Immature natural killer cell (primary cell): ENCODE results near the gene TMEM167B. TPM values are rescaled to one million over a fixed set of nuclear protein-coding genes. Genes with fewer than 3 reads are reported as not detected.

ENCODE experiments used
- DNase-seq, 3 donors: peaks; one replicate each; pipeline ENCODE4 v3.0.0; 2022; ENCODE audit warnings: mixed read lengths in 1 of 3
- H3K27ac Mint-ChIP-seq, 6 donors: one replicate each; pipeline ENCODE4 v1.8.0; 2020; ENCODE audit warnings: mixed read lengths in 6 of 6, mild to moderate bottlenecking in 5 of 6, inconsistent platforms in 4 of 6, moderate library complexity in 3 of 6
- H3K27me3 Mint-ChIP-seq, 3 donors: one replicate each; pipeline ENCODE4 v1.8.0; 2020 to 2021; ENCODE audit warnings: low read depth in 3 of 3, mild to moderate bottlenecking in 3 of 3, mixed read lengths in 3 of 3, moderate library complexity in 3 of 3, inconsistent platforms in 1 of 3
- H3K36me3 Mint-ChIP-seq, 3 donors: one replicate each; pipeline ENCODE4 v1.8.0; 2020; ENCODE audit warnings: mixed read lengths in 3 of 3, inconsistent platforms in 2 of 3, mild to moderate bottlenecking in 2 of 3
- H3K4me1 Mint-ChIP-seq, 2 donors: one replicate each; pipeline ENCODE4 v1.8.0; 2020; ENCODE audit warnings: inconsistent platforms in 2 of 2, mild to moderate bottlenecking in 2 of 2, mixed read lengths in 2 of 2, moderate library complexity in 1 of 2
- H3K4me3 Mint-ChIP-seq, 5 donors: one replicate each; pipeline ENCODE4 v1.8.0; 2020; ENCODE audit warnings: mild to moderate bottlenecking in 5 of 5, mixed read lengths in 5 of 5, inconsistent platforms in 3 of 5, moderate library complexity in 3 of 5
- H3K9me3 Mint-ChIP-seq, 6 donors: one replicate each; pipeline ENCODE4 v1.8.0; 2020; ENCODE audit warnings: mild to moderate bottlenecking in 6 of 6, mixed read lengths in 6 of 6, inconsistent platforms in 4 of 6, moderate library complexity in 3 of 6
- polyA plus RNA-seq, 3 donors: library from polyadenylated mRNA; unstranded; fragments of 300-500 nt; fragmentation: Illumina TruSeq; gene quantifications; one replicate each; pipeline ENCODE4 v1.2.3, GENCODE V29; 2021

The TMEM167B gene
- polyA plus RNA-seq, 3 donors from 2014 or later = 32.4 to 44.3 (median 44.3) TPM

GRCh38 chr1:109065137-109065536 is 25.4 kb upstream of the TMEM167B start:
- Mint-ChIP-seq H3K36me3 (peaks cover 5 to 15% (median 13%) of the 10 kb centered on the region in 3 donors), H3K27me3 (peaks cover 0 to 4% (median 0%) of the 10 kb centered on the region in 3 donors), H3K27ac (no peak overlapping the region), H3K9me3 (no peaks in the 10 kb centered on the region), H3K4me3 (no peak overlapping the region), H3K4me1 (peaks cover 0 to 8% of the 10 kb centered on the region in 2 donors)
- no peak for DNase-seq

DNA sequence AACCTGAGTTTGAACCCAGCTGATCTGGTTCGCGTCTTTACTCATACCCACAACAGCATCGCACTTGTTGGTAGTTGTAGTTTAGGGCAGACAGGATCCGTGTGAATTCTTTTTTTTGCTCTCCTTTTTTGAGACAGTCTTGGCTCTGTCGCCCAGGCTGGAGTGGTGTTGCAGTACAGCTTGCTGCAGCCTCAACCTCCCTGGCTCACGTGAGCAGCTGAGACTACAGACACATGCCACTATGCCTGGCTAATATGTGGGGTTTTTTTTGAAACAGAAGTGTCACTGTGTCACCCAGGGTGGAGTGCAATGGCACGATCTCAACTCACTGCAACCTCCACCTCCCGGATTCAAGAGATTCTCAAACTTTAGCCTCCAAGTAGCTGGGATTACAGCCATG is 22.7 kb upstream of the TMEM167B start:
- H3K36me3 Mint-ChIP-seq = peaks cover 8 to 19% (median 15%) of the 10 kb centered on the region in 3 donors
- H3K9me3 Mint-ChIP-seq = no peaks in the 10 kb centered on the region
- DNase-seq = no peak
- H3K4me3 Mint-ChIP-seq = no peak overlapping the region
- peaks cover 5 to 18% of the 10 kb centered on the region in 2 donors for H3K4me1 Mint-ChIP-seq
- peaks cover 0 to 7% (median 0%) of the 10 kb centered on the region in 3 donors for H3K27me3 Mint-ChIP-seq
- no peak overlapping the region for H3K27ac Mint-ChIP-seq

- Mint-ChIP-seq H3K27ac (no peak overlapping the region), H3K9me3 (no peaks in the 10 kb centered on the region), H3K4me3 (no peak overlapping the region), H3K27me3 (peaks cover 0 to 7% (median 0%) of the 10 kb centered on the region in 3 donors), H3K36me3 (peaks cover 5 to 17% (median 16%) of the 10 kb centered on the region in 3 donors), H3K4me1 (peaks cover 7 to 23% of the 10 kb centered on the region in 2 donors)
- no peak for DNase-seq
Measured at GRCh38 chr1:109069294-109069693, 21.3 kb upstream of the TMEM167B start.

DNA sequence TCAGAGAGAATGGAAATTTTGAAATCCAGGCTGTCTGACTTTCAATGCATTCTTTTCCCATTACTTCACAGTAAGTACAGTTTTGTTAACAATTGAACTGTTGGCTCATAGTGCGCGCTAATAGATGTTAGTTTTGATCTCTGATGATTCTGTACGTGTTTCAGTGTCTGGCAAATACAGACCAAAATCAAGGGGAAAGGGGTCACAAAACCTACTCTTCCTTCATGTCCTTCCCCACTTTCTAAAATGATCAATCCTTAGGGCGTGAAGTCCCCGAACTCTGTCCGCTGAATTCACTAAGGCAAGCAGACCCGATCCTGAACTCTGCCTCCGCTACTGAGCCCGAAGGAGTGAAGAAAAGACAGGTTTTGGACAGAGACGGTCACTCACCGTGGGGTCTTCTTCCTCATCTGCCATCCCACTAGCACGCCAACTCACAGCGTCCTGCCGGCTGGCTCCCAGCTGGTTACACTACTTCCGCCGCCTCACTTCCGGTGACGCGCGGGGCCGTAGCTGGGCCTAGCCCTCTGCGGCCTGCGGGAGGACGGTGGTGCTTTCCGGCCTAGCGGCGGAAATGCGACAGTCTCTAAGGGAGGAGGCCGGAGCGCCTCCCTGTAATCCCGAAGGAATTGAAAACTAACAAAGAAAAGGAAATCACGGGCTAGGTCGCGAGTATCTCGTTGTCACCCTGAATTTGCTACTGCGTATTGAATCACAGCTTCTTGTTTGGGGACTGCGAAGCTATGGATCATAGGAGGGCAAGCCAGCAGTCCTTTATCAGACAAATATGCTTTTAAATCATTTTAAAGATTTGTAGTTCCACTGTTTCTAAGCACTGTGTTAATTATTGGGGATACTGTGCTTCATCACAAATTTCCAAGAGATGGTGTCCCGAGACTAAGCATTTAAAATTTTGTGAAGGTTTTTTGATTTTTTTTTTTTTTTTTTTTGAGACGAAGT is 14.8 kb upstream of the TMEM167B start, which contains the start of gene TAF13:
TAF13 (minus strand) TSS at position 473 of the 960 bp plus-strand sequence; CDS start at position 417, 56 bp downstream.
- peaks cover 22 to 31% of the 10 kb centered on the region in 2 donors for H3K4me1 Mint-ChIP-seq
- peaks cover 3% of the 10 kb centered on the region in 3 donors for H3K36me3 Mint-ChIP-seq
- H3K27me3 Mint-ChIP-seq = peaks cover 7 to 12% (median 11%) of the 10 kb centered on the region in 3 donors
- peak within 1 kb of the TSS; percentile 97 to 100 (median 99) for H3K27ac Mint-ChIP-seq
- peak; percentile 90 for DNase-seq
- H3K4me3 Mint-ChIP-seq = peak within 1 kb of the TSS; percentile 97 to 100 (median 99)
- peaks cover 0 to 2% (median 0%) of the 10 kb centered on the region in 6 donors for H3K9me3 Mint-ChIP-seq

- Mint-ChIP-seq H3K27me3 (peaks cover 7 to 12% (median 9%) of the 10 kb centered on the region in 3 donors), H3K4me3 (no peak overlapping the region), H3K27ac (peak overlapping the region in 3 of 6 donors; percentile 62 to 81 (median 75)), H3K36me3 (peaks cover 0 to 3% (median 3%) of the 10 kb centered on the region in 3 donors), H3K4me1 (peaks cover 20 to 25% of the 10 kb centered on the region in 2 donors), H3K9me3 (peaks cover 0 to 2% (median 0%) of the 10 kb centered on the region in 6 donors)
- DNase-seq = no peak
Measured at GRCh38 chr1:109078317-109078716, 12.2 kb upstream of the TMEM167B start.

GRCh38 chr1:109079240-109079622 is 11.3 kb upstream of the TMEM167B start:
- Mint-ChIP-seq H3K27me3 (peaks cover 7 to 12% (median 11%) of the 10 kb centered on the region in 3 donors), H3K4me3 (no peak overlapping the region), H3K27ac (peak overlapping the region in 1 of 6 donors; percentile 44), H3K36me3 (peaks cover 0 to 3% (median 1%) of the 10 kb centered on the region in 3 donors), H3K9me3 (peaks cover 0 to 2% (median 0%) of the 10 kb centered on the region in 6 donors), H3K4me1 (peaks cover 18 to 21% of the 10 kb centered on the region in 2 donors)
- no peak for DNase-seq

DNA sequence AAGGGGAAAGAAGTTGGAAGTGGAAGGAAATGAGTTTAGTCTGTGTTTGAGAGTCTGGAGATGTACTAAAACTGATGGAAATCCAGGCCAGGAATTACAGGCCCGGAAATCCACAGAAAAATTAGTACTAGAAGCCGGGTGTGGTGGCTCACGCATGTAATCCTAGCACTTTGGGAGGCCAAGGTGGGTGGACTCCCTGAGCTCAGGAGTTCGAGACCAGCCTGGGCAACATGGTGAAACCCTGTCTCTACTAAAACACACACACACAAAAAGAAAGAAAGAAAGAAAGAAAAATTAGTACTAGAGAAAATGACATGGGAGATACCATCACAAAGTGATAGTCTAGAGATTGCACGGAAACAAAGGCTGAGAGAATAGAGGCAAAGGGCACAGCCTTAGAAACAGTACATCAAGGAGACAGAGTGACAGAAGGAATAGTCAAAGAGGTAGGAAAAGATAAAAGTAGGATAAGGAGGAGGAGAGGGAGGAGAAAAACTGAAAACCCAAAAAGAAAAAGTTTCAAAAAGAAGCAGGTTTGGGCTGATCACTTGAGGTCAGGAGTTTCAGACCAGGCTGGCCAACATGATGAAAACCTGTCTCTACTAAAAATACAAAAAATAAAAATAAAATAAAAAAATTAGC is 10.0 kb upstream of the TMEM167B start:
- Mint-ChIP-seq H3K27ac (peak overlapping the region in 3 of 6 donors; percentile 26 to 88 (median 69)), H3K36me3 (peaks cover 0 to 3% (median 0%) of the 10 kb centered on the region in 3 donors), H3K4me3 (no peak overlapping the region), H3K4me1 (peaks cover 7% of the 10 kb centered on the region in 2 donors), H3K27me3 (peaks cover 5 to 11% (median 8%) of the 10 kb centered on the region in 3 donors), H3K9me3 (peaks cover 0 to 2% (median 0%) of the 10 kb centered on the region in 6 donors)
- no peak for DNase-seq

DNA sequence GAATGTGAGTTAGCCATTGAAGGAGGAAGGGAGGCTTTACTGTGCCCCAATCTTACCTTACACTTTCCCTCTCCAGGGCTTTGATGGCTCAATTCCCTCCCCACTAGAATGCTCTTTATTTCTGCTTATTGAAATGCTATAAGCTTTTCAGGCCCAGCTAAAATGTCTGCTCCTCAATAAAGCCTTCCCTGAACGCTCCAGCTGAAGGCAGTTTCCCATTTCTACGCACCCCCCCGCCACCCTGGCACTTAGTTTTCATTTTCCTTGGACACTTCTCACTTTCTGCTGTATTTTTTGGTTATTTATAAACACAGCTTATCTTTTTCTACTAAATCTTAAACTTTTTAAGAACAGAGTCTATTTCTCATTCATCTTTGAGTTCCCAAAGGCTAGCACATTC is 7.1 kb upstream of the TMEM167B start:
- H3K27me3 Mint-ChIP-seq = peaks cover 0 to 8% (median 2%) of the 10 kb centered on the region in 3 donors
- H3K36me3 Mint-ChIP-seq = no peaks in the 10 kb centered on the region
- no peak for DNase-seq
- H3K9me3 Mint-ChIP-seq = peaks cover 0 to 2% (median 0%) of the 10 kb centered on the region in 6 donors
- H3K4me3 Mint-ChIP-seq = no peak overlapping the region
- peak overlapping the region in 1 of 6 donors; percentile 40 for H3K27ac Mint-ChIP-seq
- H3K4me1 Mint-ChIP-seq = no peaks in the 10 kb centered on the region

DNA sequence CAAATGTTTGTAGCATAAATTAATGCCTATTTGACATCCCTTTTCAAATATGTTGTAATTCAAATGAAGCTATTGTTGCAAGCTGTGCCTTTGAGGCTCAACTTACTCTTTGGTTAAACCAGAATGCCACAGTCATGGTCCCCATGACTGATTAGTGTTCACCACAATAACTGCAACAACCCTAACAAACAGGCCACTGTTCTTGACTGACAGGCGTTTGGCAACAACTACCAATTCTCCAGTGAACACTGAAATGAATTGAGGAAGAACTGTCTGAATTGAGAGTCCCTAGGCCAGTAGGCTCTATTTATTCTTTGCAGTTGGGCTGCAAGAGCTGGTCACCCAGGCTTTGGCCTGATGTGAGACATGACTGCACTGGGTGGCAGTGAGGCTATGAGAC is 6.6 kb upstream of the TMEM167B start:
- H3K4me1 Mint-ChIP-seq = peaks cover 0 to under 1% of the 10 kb centered on the region in 2 donors
- no peak for DNase-seq
- H3K27ac Mint-ChIP-seq = peak overlapping the region in 1 of 6 donors; percentile 40
- H3K4me3 Mint-ChIP-seq = no peak overlapping the region
- no peaks in the 10 kb centered on the region for H3K36me3 Mint-ChIP-seq
- peaks cover 0 to 8% (median 2%) of the 10 kb centered on the region in 3 donors for H3K27me3 Mint-ChIP-seq
- H3K9me3 Mint-ChIP-seq = peaks cover 0 to 2% (median 0%) of the 10 kb centered on the region in 6 donors

DNA sequence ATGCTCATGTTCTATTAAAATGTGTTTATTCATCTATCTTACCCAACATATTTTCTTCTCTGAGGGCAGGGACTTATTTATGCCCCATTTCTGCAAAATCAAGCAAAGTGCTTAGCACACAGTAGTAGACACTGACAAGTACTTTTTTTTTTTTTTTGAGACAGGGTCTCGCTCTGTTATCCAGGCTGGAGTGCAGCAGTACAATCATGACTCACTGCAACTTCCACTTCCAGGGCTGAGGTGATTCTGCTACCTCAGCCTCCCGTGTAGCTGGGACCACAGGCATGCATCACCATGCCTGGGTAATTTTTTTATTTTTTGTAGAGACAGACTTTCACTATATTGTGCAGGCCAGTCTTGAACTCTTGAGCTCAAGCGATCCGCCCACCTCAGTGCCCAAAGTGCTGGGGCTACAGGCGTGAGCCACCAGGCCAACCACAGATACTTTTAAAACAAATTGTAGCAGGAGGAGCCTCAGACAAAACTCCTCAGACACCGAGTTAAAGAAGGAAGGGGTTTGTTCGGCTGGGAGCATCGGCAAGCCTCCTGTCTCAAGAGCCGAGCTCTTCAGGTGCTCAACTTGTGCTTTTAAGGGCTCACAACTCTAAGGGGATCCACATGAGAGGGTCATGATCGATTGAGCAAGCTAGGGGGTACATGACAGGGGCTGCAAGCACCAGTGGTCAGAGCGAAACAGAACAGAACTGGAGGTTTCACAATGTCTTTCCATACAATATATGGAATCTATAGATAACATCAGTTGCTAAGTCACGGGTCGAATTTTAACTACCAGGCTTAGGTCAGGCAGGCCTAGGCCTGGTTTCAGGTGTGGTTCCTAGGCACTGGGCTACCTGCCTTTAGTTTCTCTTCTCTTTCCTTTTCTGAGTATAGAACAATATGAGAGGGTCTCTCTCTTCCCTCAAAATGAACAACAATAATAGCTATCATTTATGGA is 5.7 kb upstream of the TMEM167B start:
- H3K4me1 Mint-ChIP-seq = peaks cover under 1 to 8% of the 10 kb centered on the region in 2 donors
- H3K27me3 Mint-ChIP-seq = peaks cover 0 to 6% (median 4%) of the 10 kb centered on the region in 3 donors
- no peak for DNase-seq
- no peak overlapping the region for H3K27ac Mint-ChIP-seq
- peaks cover 0 to 2% (median 0%) of the 10 kb centered on the region in 6 donors for H3K9me3 Mint-ChIP-seq
- no peaks in the 10 kb centered on the region for H3K36me3 Mint-ChIP-seq
- H3K4me3 Mint-ChIP-seq = no peak overlapping the region

- peaks cover 4 to 12% (median 4%) of the 10 kb centered on the region in 3 donors for H3K27me3 Mint-ChIP-seq
- peaks cover 36 to 38% of the 10 kb centered on the region in 2 donors for H3K4me1 Mint-ChIP-seq
- H3K9me3 Mint-ChIP-seq = no peaks in the 10 kb centered on the region
- peak in 1 of 3 donors; percentile 51 for DNase-seq
- peaks cover 0 to 3% (median 0%) of the 10 kb centered on the region in 3 donors for H3K36me3 Mint-ChIP-seq
- peak overlapping the region; percentile 65 to 97 (median 95) for H3K27ac Mint-ChIP-seq
- H3K4me3 Mint-ChIP-seq = peak overlapping the region; percentile 56 to 97 (median 97)
Measured at GRCh38 chr1:109089242-109090015, 1.1 kb upstream of the TMEM167B start.
